ENCODE data around the gene CFAP43.
"Not testable (repeated sequence)": the region's sequence is repeated elsewhere in the genome, so short reads cannot be mapped to it uniquely, and the experiment has no call there.

The CFAP43 gene

GRCh38 chr10:104257235-104257634, 25.1 kb upstream of the CFAP43 start:
- DNase-seq = no peak

GRCh38 chr10:104256335-104256961, 24.3 kb upstream of the CFAP43 start:
- no peak for DNase-seq

GRCh38 chr10:104255311-104255981, 23.3 kb upstream of the CFAP43 start:
- no peak for DNase-seq

GRCh38 chr10:104254493-104255310, 22.5 kb upstream of the CFAP43 start, which contains the start of gene GSTO1:
TSS of gene GSTO1 (plus strand) at chr10:104254892. CDS start at chr10:104254929, 37 bp downstream.
- no peak for DNase-seq

GRCh38 chr10:104253606-104254410, 21.6 kb upstream of the CFAP43 start:
- no peak for DNase-seq

GRCh38 chr10:104253106-104253505, 20.9 kb upstream of the CFAP43 start:
- no peak for DNase-seq

GRCh38 chr10:104252368-104252767, 20.2 kb upstream of the CFAP43 start:
- DNase-seq = no peak

- DNase-seq = no peak
Observed at GRCh38 chr10:104251443-104251842, 19.3 kb upstream of the CFAP43 start.

GRCh38 chr10:104250371-104250770, 18.2 kb upstream of the CFAP43 start:
- no peak for DNase-seq

GRCh38 chr10:104248931-104249330, 16.8 kb upstream of the CFAP43 start:
- DNase-seq = not testable (repeated sequence)

- DNase-seq = no peak
Observed at GRCh38 chr10:104247513-104248146, 15.5 kb upstream of the CFAP43 start.

- no peak for DNase-seq
Observed at GRCh38 chr10:104246976-104247375, 14.8 kb upstream of the CFAP43 start.

- no peak for DNase-seq
Observed at GRCh38 chr10:104245066-104245632, 13.0 kb upstream of the CFAP43 start.

GRCh38 chr10:104243512-104243911, 11.3 kb upstream of the CFAP43 start:
- no peak for DNase-seq

GRCh38 chr10:104243009-104243408, 10.8 kb upstream of the CFAP43 start:
- DNase-seq = not testable (repeated sequence)

GRCh38 chr10:104242545-104242944, 10.4 kb upstream of the CFAP43 start:
- DNase-seq = no peak

- no peak for DNase-seq
Observed at GRCh38 chr10:104240078-104240477, 7.9 kb upstream of the CFAP43 start.

GRCh38 chr10:104235801-104236200, 3.6 kb upstream of the CFAP43 start:
- DNase-seq = no peak

GRCh38 chr10:104234934-104235333, 2.8 kb upstream of the CFAP43 start:
- no peak for DNase-seq

- DNase-seq = no peak
Observed at GRCh38 chr10:104233817-104234216, 1.7 kb upstream of the CFAP43 start.

GRCh38 chr10:104232613-104233102, 494 bp upstream of the CFAP43 start:
- no peak for DNase-seq

- no peak for DNase-seq
Observed at GRCh38 chr10:104230490-104230889, 1.7 kb downstream of the CFAP43 start.

All from GOT3 (cell line).